ENCODE results near the gene SULT1B1. TPM values are rescaled to one million over a fixed set of nuclear protein-coding genes. Genes with fewer than 3 reads are reported as not detected.

The SULT1B1 gene
- total and polyA plus RNA-seq, 2 of the 8 experiments (the other 6 are each of a cell fraction or from before 2014, with no cell fraction given), result not detected

GRCh38 chr4:69799337-69799736 is 38.9 kb upstream of the SULT1B1 start:
- POLR2A ChIA-PET (ENCODE audit: partially characterized antibody), result no interaction called here
- Histone ChIP-seq H3K4me3 (ENCODE audit: extremely low read depth in 1 of 4, insufficient read depth in 2 of 4, low read depth in 3 of 4, low read length in 4 of 4) (no peak overlapping the region), H3K4me2 (ENCODE audit: insufficient read depth in 1 of 2, low read depth in 2 of 2, low read length in 2 of 2) (no peak overlapping the region), H4K91ac (replicated peaks; ENCODE audit: insufficient read length, low read length) (no peak overlapping the region), H3K4ac (replicated peaks; ENCODE audit: insufficient read length, low read depth, low read length) (no peak overlapping the region), H2BK5ac (ENCODE audit: low read depth, low read length) (no peak overlapping the region), H4K8ac (ENCODE audit: extremely low read depth, insufficient read depth, low read length) (no peak overlapping the region), H4K20me1 (replicated peaks in 1 of 2; ENCODE audit: control insufficient read depth in 1 of 2, insufficient read depth in 2 of 2, low read length in 2 of 2) (no peaks in the 10 kb centered on the region), H2AFZ (ENCODE audit: low read length) (no peak overlapping the region), H2AK5ac (ENCODE audit: low read depth, low read length) (no peak overlapping the region), H3K27me3 (replicated peaks in 1 of 4; ENCODE audit: control insufficient read depth in 3 of 4, extremely low read depth in 1 of 4, insufficient read depth in 3 of 4, low read length in 3 of 4) (no peaks in the 10 kb centered on the region), H2BK12ac (ENCODE audit: low read depth, low read length) (no peak overlapping the region), H3K9ac (replicated peaks in 1 of 4; ENCODE audit: extremely low read depth in 1 of 4, low read depth in 3 of 4, low read length in 3 of 4) (no peak overlapping the region), H3K23me2 (ENCODE audit: low read depth, low read length) (no peaks in the 10 kb centered on the region), H3K23ac (ENCODE audit: insufficient read length) (no peak overlapping the region), H3K9me3 (ENCODE audit: insufficient read depth in 2 of 2, low read depth in 1 of 2, low read length in 1 of 2) (no peaks in the 10 kb centered on the region), H3K4me1 (replicated peaks in 1 of 4; ENCODE audit: control insufficient read depth in 3 of 4, insufficient read depth in 4 of 4, low read length in 3 of 4) (no peaks in the 10 kb centered on the region), H2BK120ac (replicated peaks; ENCODE audit: low read depth, low read length) (no peak overlapping the region), H3K79me1 (ENCODE audit: low read depth, low read length) (no peaks in the 10 kb centered on the region), H3K14ac (ENCODE audit: insufficient read length) (no peak overlapping the region), H2BK20ac (ENCODE audit: low read length) (no peak overlapping the region), H4K5ac (ENCODE audit: insufficient read length, low read depth, low read length) (no peak overlapping the region), H3K56ac (replicated peaks; ENCODE audit: insufficient read length, low read depth, low read length) (no peak overlapping the region), H2BK15ac (ENCODE audit: low read length) (no peak overlapping the region), H3K27ac (ENCODE audit: low read depth, low read length) (no peak overlapping the region), H3K18ac (ENCODE audit: extremely low read depth, low read length) (no peak overlapping the region), H3K36me3 (ENCODE audit: control insufficient read depth in 2 of 4, insufficient read depth in 4 of 4, low read length in 3 of 4) (no peaks in the 10 kb centered on the region), H3K79me2 (ENCODE audit: control insufficient read depth in 1 of 2, insufficient read depth in 2 of 2, low read length in 2 of 2) (no peaks in the 10 kb centered on the region)
- FAIRE-seq, result no peak
- DNase-seq (ENCODE audit: low read depth in 1 of 2, low spot score in 2 of 2), result no peak
- CTCF ChIA-PET (ENCODE audit: partially characterized antibody), result no interaction called here
- 98% methylated on average over 3 of the region's 3 CpGs; no CpG with 5 or more reads in 1 of the 2 experiments for WGBS, 2 experiments (ENCODE audit: extremely low coverage in 1 of 2, insufficient coverage in 1 of 2, insufficient read length in 1 of 2, insufficient replicate concordance in 2 of 2, low coverage in 1 of 2, low lambda C conversion rate in 2 of 2, missing lambda C conversion rate in 1 of 2)
- TF ChIP-seq E2F6 (IDR thresholded peaks at IDR 0.05) (no peak), SIRT6 (IDR thresholded peaks at IDR 0.05; ENCODE audit: low read length) (no peak), FOSL1 (IDR thresholded peaks at IDR 0.05; ENCODE audit: insufficient read depth, low read depth, low read length) (no peak), MAFK (IDR thresholded peaks at IDR 0.05; ENCODE audit: low read depth, low read length) (no peak), RNF2 (IDR thresholded peaks at IDR 0.05; ENCODE audit: borderline replicate concordance, low read depth, low read length, missing control alignments, poor library complexity, severe bottlenecking) (no peak)
- TF ChIP-seq, protein P1, sequence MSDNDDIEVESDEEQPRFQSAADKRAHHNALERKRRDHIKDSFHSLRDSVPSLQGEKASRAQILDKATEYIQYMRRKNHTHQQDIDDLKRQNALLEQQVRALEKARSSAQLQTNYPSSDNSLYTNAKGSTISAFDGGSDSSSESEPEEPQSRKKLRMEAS (IDR thresholded peaks at IDR 0.05), result no peak
